Fibroblast of lung (primary cell): ENCODE measurements around the gene PDE6G.

Experiments
- EZH2 ChIP-seq: IDR thresholded peaks from 2 replicates; pipeline ENCODE4 v1.5.1; 2012; ENCODE audit warnings: low read length, control low read depth, mild to moderate bottlenecking; ENCODE audit errors: missing control alignments
- TF ChIP-seq, protein P1 (sequence below), 2 donors: IDR thresholded peaks in 1 of 2; conservative IDR thresholded peaks in 1 of 2; 1 replicate in 1 of 2; 2 replicates in 1 of 2; pipeline ENCODE4 v1.5.1; 2011 to 2012; ENCODE audit warnings: low read length in 2 of 2, control low read depth in 1 of 2, inconsistent platforms in 1 of 2, low read depth in 1 of 2, mild to moderate bottlenecking in 1 of 2

- TF ChIP-seq, protein P1, sequence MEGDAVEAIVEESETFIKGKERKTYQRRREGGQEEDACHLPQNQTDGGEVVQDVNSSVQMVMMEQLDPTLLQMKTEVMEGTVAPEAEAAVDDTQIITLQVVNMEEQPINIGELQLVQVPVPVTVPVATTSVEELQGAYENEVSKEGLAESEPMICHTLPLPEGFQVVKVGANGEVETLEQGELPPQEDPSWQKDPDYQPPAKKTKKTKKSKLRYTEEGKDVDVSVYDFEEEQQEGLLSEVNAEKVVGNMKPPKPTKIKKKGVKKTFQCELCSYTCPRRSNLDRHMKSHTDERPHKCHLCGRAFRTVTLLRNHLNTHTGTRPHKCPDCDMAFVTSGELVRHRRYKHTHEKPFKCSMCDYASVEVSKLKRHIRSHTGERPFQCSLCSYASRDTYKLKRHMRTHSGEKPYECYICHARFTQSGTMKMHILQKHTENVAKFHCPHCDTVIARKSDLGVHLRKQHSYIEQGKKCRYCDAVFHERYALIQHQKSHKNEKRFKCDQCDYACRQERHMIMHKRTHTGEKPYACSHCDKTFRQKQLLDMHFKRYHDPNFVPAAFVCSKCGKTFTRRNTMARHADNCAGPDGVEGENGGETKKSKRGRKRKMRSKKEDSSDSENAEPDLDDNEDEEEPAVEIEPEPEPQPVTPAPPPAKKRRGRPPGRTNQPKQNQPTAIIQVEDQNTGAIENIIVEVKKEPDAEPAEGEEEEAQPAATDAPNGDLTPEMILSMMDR (conservative IDR thresholded peaks at IDR 0.05 in 1 of 2, IDR thresholded peaks at IDR 0.05 in 1 of 2; ENCODE audit: low read depth in 1 of 2, low read length in 2 of 2) = no peak
- TF ChIP-seq EZH2 = no peak
These were observed 33.7 kb upstream of the PDE6G start for GRCh38 chr17:81690066-81690465.
